ENCODE results near the gene PLPPR1. TPM values are rescaled to one million over a fixed set of nuclear protein-coding genes. Genes with fewer than 3 reads are reported as not detected.
"Not testable (repeated sequence)": the region's sequence is repeated elsewhere in the genome, so short reads cannot be mapped to it uniquely, and the experiment has no call there.

The PLPPR1 gene
- total RNA-seq, 6 experiments from 2014 or later, result not detected

GRCh38 chr9:101326501-101326900 lies 298.0 kb downstream of the PLPPR1 start:
- H3K4me3 Mint-ChIP-seq, result no peak overlapping the region
- H3K4me1 Mint-ChIP-seq (ENCODE audit: low read depth), result no peaks in the 10 kb centered on the region
- peaks cover 5% of the 10 kb centered on the region; the same call in 1 of the 2 replicates for H3K9me3 Mint-ChIP-seq
- peaks cover 5% of the 10 kb centered on the region for H3K27me3 Mint-ChIP-seq (ENCODE audit: insufficient read depth)
- H3K36me3 Mint-ChIP-seq (ENCODE audit: low read depth), result no peaks in the 10 kb centered on the region
- DNase-seq, result no peak
- TF ChIP-seq, protein P1, sequence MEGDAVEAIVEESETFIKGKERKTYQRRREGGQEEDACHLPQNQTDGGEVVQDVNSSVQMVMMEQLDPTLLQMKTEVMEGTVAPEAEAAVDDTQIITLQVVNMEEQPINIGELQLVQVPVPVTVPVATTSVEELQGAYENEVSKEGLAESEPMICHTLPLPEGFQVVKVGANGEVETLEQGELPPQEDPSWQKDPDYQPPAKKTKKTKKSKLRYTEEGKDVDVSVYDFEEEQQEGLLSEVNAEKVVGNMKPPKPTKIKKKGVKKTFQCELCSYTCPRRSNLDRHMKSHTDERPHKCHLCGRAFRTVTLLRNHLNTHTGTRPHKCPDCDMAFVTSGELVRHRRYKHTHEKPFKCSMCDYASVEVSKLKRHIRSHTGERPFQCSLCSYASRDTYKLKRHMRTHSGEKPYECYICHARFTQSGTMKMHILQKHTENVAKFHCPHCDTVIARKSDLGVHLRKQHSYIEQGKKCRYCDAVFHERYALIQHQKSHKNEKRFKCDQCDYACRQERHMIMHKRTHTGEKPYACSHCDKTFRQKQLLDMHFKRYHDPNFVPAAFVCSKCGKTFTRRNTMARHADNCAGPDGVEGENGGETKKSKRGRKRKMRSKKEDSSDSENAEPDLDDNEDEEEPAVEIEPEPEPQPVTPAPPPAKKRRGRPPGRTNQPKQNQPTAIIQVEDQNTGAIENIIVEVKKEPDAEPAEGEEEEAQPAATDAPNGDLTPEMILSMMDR (IDR thresholded peaks at IDR 0.05), result no peak
- no peak overlapping the region for H3K27ac Mint-ChIP-seq

GRCh38 chr9:101327422-101327909 lies 298.9 kb downstream of the PLPPR1 start:
- DNase-seq; H3K27ac Mint-ChIP-seq; H3K4me1 Mint-ChIP-seq (ENCODE audit: low read depth); H3K36me3 Mint-ChIP-seq (ENCODE audit: low read depth); H3K27me3 Mint-ChIP-seq (ENCODE audit: insufficient read depth); H3K9me3 Mint-ChIP-seq; H3K4me3 Mint-ChIP-seq: not testable (repeated sequence)

DNA sequence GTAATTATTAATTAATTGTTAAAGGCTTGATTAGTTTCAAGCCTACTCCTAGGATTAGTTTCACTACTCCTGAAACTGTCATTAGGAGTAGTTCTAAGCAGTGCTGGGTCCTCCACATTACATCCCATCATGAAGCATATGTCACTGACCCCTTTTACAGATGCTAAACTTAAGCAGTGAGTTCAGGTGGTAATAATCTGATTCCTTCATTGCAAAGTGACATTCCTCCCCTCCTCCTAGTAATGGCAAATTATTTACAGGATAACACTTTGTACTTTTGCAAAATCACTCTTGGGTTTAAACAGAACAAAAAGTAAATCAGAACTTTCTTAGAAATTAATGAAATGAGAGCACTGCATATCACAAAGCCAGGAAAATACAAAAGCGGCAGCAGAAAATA lies 303.8 kb downstream of the PLPPR1 start:
- no peak overlapping the region for H3K4me3 Mint-ChIP-seq
- no peaks in the 10 kb centered on the region for H3K36me3 Mint-ChIP-seq (ENCODE audit: low read depth)
- DNase-seq, result no peak
- peaks cover 2% of the 10 kb centered on the region; the same call in 1 of the 2 replicates for H3K27me3 Mint-ChIP-seq (ENCODE audit: insufficient read depth)
- H3K27ac Mint-ChIP-seq, result no peak overlapping the region
- TF ChIP-seq, protein P1 (IDR thresholded peaks at IDR 0.05), result no peak
- H3K4me1 Mint-ChIP-seq (ENCODE audit: low read depth), result no peaks in the 10 kb centered on the region
- H3K9me3 Mint-ChIP-seq, result peaks cover 3% of the 10 kb centered on the region; the same call in 1 of the 2 replicates

- Mint-ChIP-seq H3K4me3 (no peak overlapping the region), H3K36me3 (ENCODE audit: low read depth) (no peaks in the 10 kb centered on the region), H3K9me3 (no peaks in the 10 kb centered on the region; the same call in 1 of the 2 replicates), H3K27ac (no peak overlapping the region), H3K4me1 (ENCODE audit: low read depth) (no peaks in the 10 kb centered on the region), H3K27me3 (ENCODE audit: insufficient read depth) (peaks cover 2% of the 10 kb centered on the region; the same call in 1 of the 2 replicates)
- TF ChIP-seq, protein P1 (IDR thresholded peaks at IDR 0.05), result no peak
- DNase-seq, result no peak
Measured at GRCh38 chr9:101333490-101333889, 305.0 kb downstream of the PLPPR1 start.

DNA sequence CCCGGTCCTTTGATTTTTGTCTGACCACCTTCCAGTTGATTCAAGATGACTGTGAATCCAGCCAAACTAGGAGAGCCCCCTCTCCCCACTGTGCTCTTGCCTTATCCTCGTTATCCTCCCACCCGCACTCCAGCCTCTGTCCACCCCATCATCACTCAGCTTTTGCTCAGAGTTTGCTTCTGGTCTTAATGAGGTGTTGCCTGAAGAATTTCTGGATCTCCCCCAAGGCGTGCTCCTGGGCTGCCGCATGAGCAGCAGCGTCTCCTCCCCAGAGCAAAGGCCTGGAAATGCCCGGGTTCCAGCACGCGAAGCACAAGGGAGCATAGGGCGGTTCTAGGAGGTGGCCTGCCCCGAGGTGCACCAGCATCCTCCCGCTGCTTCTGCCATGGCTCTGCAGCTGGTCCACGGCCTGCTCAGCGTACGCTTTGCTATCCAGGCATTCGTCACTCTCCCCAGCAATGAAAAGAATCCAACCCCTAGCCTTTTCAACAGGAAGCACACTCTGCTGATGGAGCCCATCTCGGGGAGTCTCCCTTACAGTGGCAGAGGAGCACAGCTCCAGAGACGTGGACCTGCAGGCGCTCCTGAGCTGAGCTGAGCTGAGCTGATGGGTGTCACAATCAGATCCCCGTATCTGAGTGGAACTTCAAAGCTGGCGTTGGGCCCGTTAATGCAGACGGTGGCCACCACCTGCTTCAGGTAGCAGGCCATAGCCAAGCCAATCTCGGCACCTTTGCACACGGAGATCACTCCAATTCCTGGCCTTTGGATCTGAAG lies 305.6 kb downstream of the PLPPR1 start:
- DNase-seq, result no peak
- no peaks in the 10 kb centered on the region for H3K36me3 Mint-ChIP-seq (ENCODE audit: low read depth)

More for the DNA sequence above, 305.6 kb downstream of the PLPPR1 start:
- Mint-ChIP-seq H3K4me1 (ENCODE audit: low read depth) (no peaks in the 10 kb centered on the region), H3K9me3 (no peaks in the 10 kb centered on the region; the same call in 1 of the 2 replicates), H3K27ac (no peak overlapping the region), H3K27me3 (ENCODE audit: insufficient read depth) (peaks cover 2% of the 10 kb centered on the region; the same call in 1 of the 2 replicates), H3K4me3 (no peak overlapping the region)
- TF ChIP-seq, protein P1 (IDR thresholded peaks at IDR 0.05), result no peak

Measured in HFFc6 (cell line).